Kidney epithelial cell (primary cell): Measurements from ENCODE around the gene NTSR2. TPM values are rescaled to one million over a fixed set of nuclear protein-coding genes. Genes with fewer than 3 reads are reported as not detected.
A peak's percentile ranks its signal among the peaks of the same experiment; 100 is the strongest.

Experiments
- DNase-seq: peaks from one replicate; pipeline ENCODE4 v3.0.0-alpha.2; 2010; ENCODE audit warnings: low read depth
- H3K27me3 ChIP-seq: 2 replicates; pipeline ENCODE4 v1.6.0; 2011; ENCODE audit warnings: low read length; ENCODE audit not compliant: control insufficient read depth, insufficient read depth
- H3K36me3 ChIP-seq: 2 replicates; pipeline ENCODE4 v1.5.1; 2011; ENCODE audit warnings: low read length; ENCODE audit not compliant: control insufficient read depth, insufficient read depth
- H3K4me3 ChIP-seq: 2 replicates; pipeline ENCODE4 v1.5.1; 2011; ENCODE audit warnings: low read depth, mild to moderate bottlenecking, control low read depth, low read length
- CTCF ChIP-seq: IDR thresholded peaks from 2 replicates; pipeline ENCODE4 v1.5.1; 2011; ENCODE audit warnings: mild to moderate bottlenecking, moderate library complexity, low read length, control low read depth, inconsistent platforms; ENCODE audit not compliant: insufficient read depth, poor library complexity, severe bottlenecking
- total RNA-seq: library from RNA; depleted of rRNA; stranded (reverse); fragments of >200 nt; gene quantifications from 2 replicates; pipeline ENCODE4 v1.2.3, GENCODE V29; 2015

Gene NTSR2
- total RNA-seq, 1 donor from 2014 or later: not detected

GRCh38 chr2:11691076-11691660, 21.2 kb upstream of the NTSR2 start:
- no peak for TF ChIP-seq CTCF
- H3K4me3 ChIP-seq: no peak overlapping the region
- DNase-seq: no peak
- H3K27me3 ChIP-seq: no peaks in the 10 kb centered on the region
- H3K36me3 ChIP-seq: no peaks in the 10 kb centered on the region

GRCh38 chr2:11688222-11689069, 18.5 kb upstream of the NTSR2 start:
- peak; percentile 91 for TF ChIP-seq CTCF
- Histone ChIP-seq H3K4me3 (no peak overlapping the region), H3K36me3 (no peaks in the 10 kb centered on the region), H3K27me3 (peaks cover 10% of the 10 kb centered on the region)
- DNase-seq: no peak

GRCh38 chr2:11687736-11688135, 17.7 kb upstream of the NTSR2 start:
- H3K36me3 ChIP-seq: no peaks in the 10 kb centered on the region
- DNase-seq: no peak
- no peak for TF ChIP-seq CTCF
- peaks cover 11% of the 10 kb centered on the region for H3K27me3 ChIP-seq
- H3K4me3 ChIP-seq: no peak overlapping the region

DNA sequence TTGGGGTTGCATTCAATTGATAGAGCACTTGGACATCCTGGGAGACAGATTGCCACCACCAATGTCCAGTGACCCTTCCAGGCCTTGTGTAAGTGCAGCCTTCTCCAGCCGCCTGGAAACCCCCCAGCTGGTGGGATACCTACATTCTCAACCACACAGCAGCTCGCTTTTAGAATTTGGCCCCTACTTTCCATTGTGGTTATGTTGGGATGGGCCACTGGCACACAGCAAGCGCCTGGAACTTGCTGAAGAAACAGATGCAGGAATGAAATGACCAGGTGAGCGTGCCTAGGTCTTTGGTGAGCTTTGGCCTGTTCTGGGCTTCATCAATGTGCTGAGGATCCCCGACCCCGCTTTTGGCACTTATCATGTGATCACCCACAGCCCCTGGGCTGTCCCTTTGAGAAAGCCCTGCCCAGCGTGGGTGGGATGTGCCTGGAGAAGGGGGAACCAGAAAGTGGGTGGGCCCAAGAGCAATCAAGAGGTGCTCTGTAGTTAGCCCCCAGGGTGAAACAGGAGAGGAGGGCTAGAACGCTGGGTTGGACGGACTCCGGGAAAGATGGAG, 16.0 kb upstream of the NTSR2 start:
- no peak for DNase-seq
- Histone ChIP-seq H3K27me3 (peaks cover 11% of the 10 kb centered on the region), H3K4me3 (no peak overlapping the region), H3K36me3 (no peaks in the 10 kb centered on the region)
- TF ChIP-seq CTCF: no peak

DNA sequence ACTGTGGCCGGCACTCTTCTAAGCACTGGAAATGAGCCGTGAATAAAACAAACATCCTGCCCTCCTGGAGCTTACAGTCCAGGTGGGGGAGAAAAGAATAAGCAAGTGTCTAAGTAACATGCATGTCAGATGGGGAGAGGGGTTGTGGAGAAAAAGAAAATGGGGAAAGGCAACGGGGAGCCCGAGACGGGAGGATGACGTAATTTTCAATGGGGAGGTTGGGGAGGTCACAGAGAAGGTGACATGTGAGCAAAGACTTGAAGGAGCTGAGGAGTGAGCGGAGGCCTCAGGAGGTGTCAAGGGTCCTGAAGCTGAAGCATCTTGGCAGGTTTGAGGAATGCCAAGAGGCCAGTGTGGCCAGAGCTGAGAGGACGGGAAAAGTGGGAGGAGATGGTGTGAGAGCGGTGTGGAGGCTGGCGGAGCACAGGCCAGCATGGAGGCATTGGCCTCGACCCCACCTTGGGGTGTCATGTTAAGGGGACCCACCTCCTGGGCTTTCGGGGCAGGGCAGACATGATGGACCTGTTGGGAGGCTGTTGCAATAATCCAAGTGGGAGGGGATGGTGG, 15.0 kb upstream of the NTSR2 start:
- no peak for DNase-seq
- no peaks in the 10 kb centered on the region for H3K36me3 ChIP-seq
- no peak overlapping the region for H3K4me3 ChIP-seq
- no peak for TF ChIP-seq CTCF
- H3K27me3 ChIP-seq: peaks cover 11% of the 10 kb centered on the region
